ENCODE data around the gene MCCC1.

Gene MCCC1

GRCh38 chr3:182972387-182972786 lies 126.9 kb downstream of the MCCC1 start:
- CTCF ChIA-PET = no interaction called here
- POLR2A ChIA-PET = interaction anchor here (0.6 kb wide), 1 partner anchor 21 kb away, joined by 3 read pairs; no protein-coding TSS in a partner anchor
- Histone ChIP-seq H3K9me3 (ENCODE audit: control extremely low read depth in 1 of 5, control insufficient read depth in 4 of 5, insufficient read depth in 2 of 5, low read depth in 1 of 5, low read length in 4 of 5) (no peaks in the 10 kb centered on the region), H3K27ac (ENCODE audit: insufficient read depth in 1 of 2, low read depth in 1 of 2, low read length in 2 of 2, poor library complexity in 1 of 2, severe bottlenecking in 2 of 2) (no peak overlapping the region), H3K4me3 (ENCODE audit: control insufficient read depth in 1 of 7, extremely low read depth in 1 of 7, insufficient read depth in 4 of 7, low read depth in 2 of 7, low read length in 6 of 7) (no peak overlapping the region), H3K36me3 (ENCODE audit: control insufficient read depth in 4 of 4, insufficient read depth in 4 of 4, low read length in 3 of 4) (peaks cover 0 to 3% (median 2%) of the 10 kb centered on the region in 4 experiments), H3K4me1 (ENCODE audit: control extremely low read depth in 1 of 4, control insufficient read depth in 4 of 4, insufficient read depth in 4 of 4, low read length in 3 of 4) (peaks cover 16 to 30% (median 22%) of the 10 kb centered on the region in 4 experiments), H3K27me3 (replicated peaks in 2 of 5; ENCODE audit: control insufficient read depth in 4 of 5, insufficient read depth in 5 of 5, low read length in 4 of 5) (no peaks in the 10 kb centered on the region)
- DNase-seq = no peak
- 98% methylated on average over 5 of the region's 6 CpGs for WGBS (ENCODE audit: insufficient coverage)

DNA sequence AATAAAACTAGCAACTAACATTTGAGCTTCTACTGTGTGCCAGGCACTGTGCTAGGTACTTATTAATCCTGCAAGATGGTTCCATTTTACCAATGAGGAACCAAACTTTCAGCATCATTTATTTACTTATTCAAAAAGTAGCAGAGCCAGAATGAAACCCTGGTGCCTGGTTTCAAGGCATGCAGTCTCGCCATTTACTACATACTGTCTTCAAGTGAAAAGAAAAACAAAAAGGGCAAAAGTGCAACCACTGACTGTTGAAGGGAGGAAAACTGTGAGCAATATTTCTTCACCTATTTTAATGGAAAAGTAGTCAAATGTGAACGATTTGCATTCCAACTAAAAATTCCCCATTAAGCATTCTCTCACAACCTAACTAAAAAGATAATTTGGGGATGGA lies 127.7 kb downstream of the MCCC1 start:
- no peak overlapping the region for H3K4me3 ChIP-seq (ENCODE audit: control insufficient read depth in 1 of 7, extremely low read depth in 1 of 7, insufficient read depth in 4 of 7, low read depth in 2 of 7, low read length in 6 of 7)
- H3K9me3 ChIP-seq (ENCODE audit: control extremely low read depth in 1 of 5, control insufficient read depth in 4 of 5, insufficient read depth in 2 of 5, low read depth in 1 of 5, low read length in 4 of 5) = no peaks in the 10 kb centered on the region
- DNase-seq = peak in 1 of 3 donors; percentile 22
- POLR2A ChIA-PET = no interaction called here
- CTCF ChIA-PET = no interaction called here
- no peak overlapping the region for H3K27ac ChIP-seq (ENCODE audit: insufficient read depth in 1 of 2, low read depth in 1 of 2, low read length in 2 of 2, poor library complexity in 1 of 2, severe bottlenecking in 2 of 2)
- H3K36me3 ChIP-seq (ENCODE audit: control insufficient read depth in 4 of 4, insufficient read depth in 4 of 4, low read length in 3 of 4) = peaks cover 0 to 3% (median 2%) of the 10 kb centered on the region in 4 experiments
- no peaks in the 10 kb centered on the region for H3K27me3 ChIP-seq (replicated peaks in 2 of 5; ENCODE audit: control insufficient read depth in 4 of 5, insufficient read depth in 5 of 5, low read length in 4 of 5)
- peaks cover 16 to 34% (median 22%) of the 10 kb centered on the region in 4 experiments for H3K4me1 ChIP-seq (ENCODE audit: control extremely low read depth in 1 of 4, control insufficient read depth in 4 of 4, insufficient read depth in 4 of 4, low read length in 3 of 4)
- WGBS (ENCODE audit: insufficient coverage) = 100% methylated on average over 1 of the region's 2 CpGs

- ChIA-PET POLR2A (no interaction called here), CTCF (interaction anchor here (1.1 to 1.2 kb wide), 2 partner anchors 8 to 24 kb away, joined by 3 to 5 read pairs; no protein-coding TSS in a partner anchor)
- 93% methylated on average over 3 of the region's 3 CpGs for WGBS (ENCODE audit: insufficient coverage)
- no peak overlapping the region for H3K4me3 ChIP-seq (ENCODE audit: control insufficient read depth in 1 of 7, extremely low read depth in 1 of 7, insufficient read depth in 4 of 7, low read depth in 2 of 7, low read length in 6 of 7)
- peaks cover 0 to 3% (median 2%) of the 10 kb centered on the region in 4 experiments for H3K36me3 ChIP-seq (ENCODE audit: control insufficient read depth in 4 of 4, insufficient read depth in 4 of 4, low read length in 3 of 4)
- H3K4me1 ChIP-seq (ENCODE audit: control extremely low read depth in 1 of 4, control insufficient read depth in 4 of 4, insufficient read depth in 4 of 4, low read length in 3 of 4) = peaks cover 20 to 41% (median 21%) of the 10 kb centered on the region in 4 experiments
- DNase-seq = no peak
- no peak overlapping the region for H3K27ac ChIP-seq (ENCODE audit: insufficient read depth in 1 of 2, low read depth in 1 of 2, low read length in 2 of 2, poor library complexity in 1 of 2, severe bottlenecking in 2 of 2)
- H3K9me3 ChIP-seq (ENCODE audit: control extremely low read depth in 1 of 5, control insufficient read depth in 4 of 5, insufficient read depth in 2 of 5, low read depth in 1 of 5, low read length in 4 of 5) = no peaks in the 10 kb centered on the region
- no peaks in the 10 kb centered on the region for H3K27me3 ChIP-seq (replicated peaks in 2 of 5; ENCODE audit: control insufficient read depth in 4 of 5, insufficient read depth in 5 of 5, low read length in 4 of 5)
Measured at GRCh38 chr3:182970811-182971418, 128.4 kb downstream of the MCCC1 start.

GRCh38 chr3:182969853-182970252 lies 129.4 kb downstream of the MCCC1 start:
- no peak overlapping the region for H3K4me3 ChIP-seq (ENCODE audit: control insufficient read depth in 1 of 7, extremely low read depth in 1 of 7, insufficient read depth in 4 of 7, low read depth in 2 of 7, low read length in 6 of 7)
- H3K9me3 ChIP-seq (ENCODE audit: control extremely low read depth in 1 of 5, control insufficient read depth in 4 of 5, insufficient read depth in 2 of 5, low read depth in 1 of 5, low read length in 4 of 5) = no peaks in the 10 kb centered on the region
- peak overlapping the region; percentile 50 to 74 for H3K27ac ChIP-seq (ENCODE audit: insufficient read depth in 1 of 2, low read depth in 1 of 2, low read length in 2 of 2, poor library complexity in 1 of 2, severe bottlenecking in 2 of 2)
- POLR2A ChIA-PET = interaction anchor here (0.9 kb wide), 1 partner anchor 9 kb away, joined by 3 read pairs; no protein-coding TSS in a partner anchor
- H3K4me1 ChIP-seq (ENCODE audit: control extremely low read depth in 1 of 4, control insufficient read depth in 4 of 4, insufficient read depth in 4 of 4, low read length in 3 of 4) = peaks cover 20 to 42% (median 21%) of the 10 kb centered on the region in 4 experiments
- WGBS (ENCODE audit: insufficient coverage) = 100% methylated on average over 2 of the region's 7 CpGs
- CTCF ChIA-PET = interaction anchor here (1.1 kb wide), 1 partner anchor 9 kb away, joined by 5 read pairs; no protein-coding TSS in a partner anchor
- no peaks in the 10 kb centered on the region for H3K27me3 ChIP-seq (replicated peaks in 2 of 5; ENCODE audit: control insufficient read depth in 4 of 5, insufficient read depth in 5 of 5, low read length in 4 of 5)
- no peak for DNase-seq
- peaks cover 0 to 3% (median 2%) of the 10 kb centered on the region in 4 experiments for H3K36me3 ChIP-seq (ENCODE audit: control insufficient read depth in 4 of 4, insufficient read depth in 4 of 4, low read length in 3 of 4)

- ChIA-PET POLR2A (interaction anchor here (0.9 kb wide), 1 partner anchor 10 kb away, joined by 3 read pairs; no protein-coding TSS in a partner anchor), CTCF (interaction anchor here (0.8 to 1.1 kb wide), 3 partner anchors 9 to 52 kb away, joined by 3 to 5 read pairs (median 3); no protein-coding TSS in a partner anchor)
- Histone ChIP-seq H3K4me3 (ENCODE audit: control insufficient read depth in 1 of 7, extremely low read depth in 1 of 7, insufficient read depth in 4 of 7, low read depth in 2 of 7, low read length in 6 of 7) (no peak overlapping the region), H3K9me3 (ENCODE audit: control extremely low read depth in 1 of 5, control insufficient read depth in 4 of 5, insufficient read depth in 2 of 5, low read depth in 1 of 5, low read length in 4 of 5) (no peaks in the 10 kb centered on the region), H3K36me3 (ENCODE audit: control insufficient read depth in 4 of 4, insufficient read depth in 4 of 4, low read length in 3 of 4) (peaks cover 0 to 3% (median 2%) of the 10 kb centered on the region in 4 experiments), H3K27ac (ENCODE audit: insufficient read depth in 1 of 2, low read depth in 1 of 2, low read length in 2 of 2, poor library complexity in 1 of 2, severe bottlenecking in 2 of 2) (peak overlapping the region; percentile 50 to 74), H3K4me1 (ENCODE audit: control extremely low read depth in 1 of 4, control insufficient read depth in 4 of 4, insufficient read depth in 4 of 4, low read length in 3 of 4) (peaks cover 20 to 42% (median 21%) of the 10 kb centered on the region in 4 experiments), H3K27me3 (replicated peaks in 2 of 5; ENCODE audit: control insufficient read depth in 4 of 5, insufficient read depth in 5 of 5, low read length in 4 of 5) (no peaks in the 10 kb centered on the region)
- DNase-seq = peak; percentile 29 to 83 (median 79)
Measured at GRCh38 chr3:182969277-182969676, 130.0 kb downstream of the MCCC1 start.

- CTCF ChIA-PET = no interaction called here
- WGBS (ENCODE audit: insufficient coverage) = 53% methylated on average over 5 of the region's 6 CpGs
- peak; percentile 19 to 76 (median 59) for DNase-seq
- Histone ChIP-seq H3K36me3 (ENCODE audit: control insufficient read depth in 4 of 4, insufficient read depth in 4 of 4, low read length in 3 of 4) (peaks cover 3 to 11% (median 6%) of the 10 kb centered on the region in 4 experiments), H3K27me3 (replicated peaks in 2 of 5; ENCODE audit: control insufficient read depth in 4 of 5, insufficient read depth in 5 of 5, low read length in 4 of 5) (no peaks in the 10 kb centered on the region), H3K4me1 (ENCODE audit: control extremely low read depth in 1 of 4, control insufficient read depth in 4 of 4, insufficient read depth in 4 of 4, low read length in 3 of 4) (peaks cover 20 to 42% (median 21%) of the 10 kb centered on the region in 4 experiments), H3K4me3 (ENCODE audit: control insufficient read depth in 1 of 7, extremely low read depth in 1 of 7, insufficient read depth in 4 of 7, low read depth in 2 of 7, low read length in 6 of 7) (no peak overlapping the region), H3K27ac (ENCODE audit: insufficient read depth in 1 of 2, low read depth in 1 of 2, low read length in 2 of 2, poor library complexity in 1 of 2, severe bottlenecking in 2 of 2) (no peak overlapping the region), H3K9me3 (ENCODE audit: control extremely low read depth in 1 of 5, control insufficient read depth in 4 of 5, insufficient read depth in 2 of 5, low read depth in 1 of 5, low read length in 4 of 5) (no peaks in the 10 kb centered on the region)
- POLR2A ChIA-PET = interaction anchor here (0.7 kb wide), 1 partner anchor 163 kb away, joined by 3 read pairs; no protein-coding TSS in a partner anchor
Measured at GRCh38 chr3:182967218-182968204, 131.8 kb downstream of the MCCC1 start.
